COR-L47 (cell line): Measurements from ENCODE around the gene PAPPA2.
A peak's percentile ranks its signal among the peaks of the same experiment; 100 is the strongest.
"Not testable (repeated sequence)": the region's sequence is repeated elsewhere in the genome, so short reads cannot be mapped to it uniquely, and the experiment has no call there.

ENCODE experiments used
- DNase-seq: peaks from one replicate; lab custom pipeline; 2025; lab: John Stamatoyannopoulos, UW

The PAPPA2 gene, protein sequence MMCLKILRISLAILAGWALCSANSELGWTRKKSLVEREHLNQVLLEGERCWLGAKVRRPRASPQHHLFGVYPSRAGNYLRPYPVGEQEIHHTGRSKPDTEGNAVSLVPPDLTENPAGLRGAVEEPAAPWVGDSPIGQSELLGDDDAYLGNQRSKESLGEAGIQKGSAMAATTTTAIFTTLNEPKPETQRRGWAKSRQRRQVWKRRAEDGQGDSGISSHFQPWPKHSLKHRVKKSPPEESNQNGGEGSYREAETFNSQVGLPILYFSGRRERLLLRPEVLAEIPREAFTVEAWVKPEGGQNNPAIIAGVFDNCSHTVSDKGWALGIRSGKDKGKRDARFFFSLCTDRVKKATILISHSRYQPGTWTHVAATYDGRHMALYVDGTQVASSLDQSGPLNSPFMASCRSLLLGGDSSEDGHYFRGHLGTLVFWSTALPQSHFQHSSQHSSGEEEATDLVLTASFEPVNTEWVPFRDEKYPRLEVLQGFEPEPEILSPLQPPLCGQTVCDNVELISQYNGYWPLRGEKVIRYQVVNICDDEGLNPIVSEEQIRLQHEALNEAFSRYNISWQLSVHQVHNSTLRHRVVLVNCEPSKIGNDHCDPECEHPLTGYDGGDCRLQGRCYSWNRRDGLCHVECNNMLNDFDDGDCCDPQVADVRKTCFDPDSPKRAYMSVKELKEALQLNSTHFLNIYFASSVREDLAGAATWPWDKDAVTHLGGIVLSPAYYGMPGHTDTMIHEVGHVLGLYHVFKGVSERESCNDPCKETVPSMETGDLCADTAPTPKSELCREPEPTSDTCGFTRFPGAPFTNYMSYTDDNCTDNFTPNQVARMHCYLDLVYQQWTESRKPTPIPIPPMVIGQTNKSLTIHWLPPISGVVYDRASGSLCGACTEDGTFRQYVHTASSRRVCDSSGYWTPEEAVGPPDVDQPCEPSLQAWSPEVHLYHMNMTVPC (N-terminal part only)

GRCh38 chr1:176462674-176463378 is at the start of gene PAPPA2:
Gene PAPPA2 (plus strand): TSS chr1:176463175. CDS start chr1:176556323, 93,148 bp downstream.
- no peak for DNase-seq

DNA sequence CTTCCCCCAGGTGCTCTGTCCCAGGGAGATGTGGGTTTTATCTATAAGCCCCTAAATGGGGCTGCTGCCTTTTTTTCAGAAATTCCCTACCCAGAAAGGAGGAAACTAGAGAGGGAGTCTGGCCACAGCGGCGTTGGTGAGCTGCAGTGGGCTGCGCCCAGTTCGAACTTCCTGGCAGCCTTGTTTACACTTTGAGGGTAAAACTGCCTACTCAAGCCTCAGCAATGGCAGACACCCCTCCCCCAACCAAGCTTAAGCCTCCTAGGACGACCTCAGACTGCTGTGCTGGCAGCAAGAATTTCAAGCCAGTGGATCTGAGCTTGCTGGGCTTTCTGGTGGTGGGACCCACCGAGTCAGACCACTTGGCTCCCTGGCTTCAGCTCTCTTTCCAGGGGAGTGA is 46.2 kb upstream of the PAPPA2 start:
- DNase-seq = no peak

DNA sequence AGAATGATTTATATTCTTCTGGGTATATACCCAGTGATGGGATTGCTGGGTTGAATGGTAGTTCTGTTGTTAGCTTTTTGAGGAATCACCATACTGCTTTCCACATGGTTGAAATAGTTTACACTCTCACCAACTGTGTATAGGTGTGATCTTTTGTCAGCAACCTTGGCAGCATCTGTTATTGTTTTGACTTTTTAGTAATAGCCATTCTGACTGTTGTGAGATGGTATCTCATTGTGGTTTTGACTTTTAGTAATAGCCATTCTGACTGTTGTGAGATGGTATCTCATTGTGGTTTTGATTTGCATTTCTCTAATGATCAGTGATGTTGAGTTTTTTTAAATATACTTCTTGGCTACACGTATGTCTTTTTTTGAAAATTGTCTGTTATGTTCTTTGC is 43.4 kb upstream of the PAPPA2 start:
- not testable (repeated sequence) for DNase-seq

DNA sequence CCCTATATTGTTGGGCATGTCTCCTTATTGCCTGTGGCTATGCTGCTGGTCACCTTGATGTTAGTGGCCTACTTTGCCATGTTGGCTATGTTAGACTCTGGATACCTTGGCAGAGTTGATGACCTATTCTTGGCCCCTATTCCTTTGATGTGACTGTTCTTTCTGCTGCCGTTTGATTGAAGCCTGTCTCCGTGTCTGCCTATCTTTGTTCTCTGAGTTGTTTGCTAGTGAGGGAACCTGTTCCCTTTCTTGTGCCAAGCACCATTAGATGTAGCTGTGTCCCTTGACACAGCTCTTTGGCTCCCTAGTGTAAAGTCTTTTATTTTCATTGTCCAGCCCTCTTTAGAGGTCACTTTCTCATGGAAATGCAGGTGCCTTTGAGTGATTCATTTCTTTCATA is 28.7 kb upstream of the PAPPA2 start:
- DNase-seq = no peak

GRCh38 chr1:176436251-176436650 is 26.7 kb upstream of the PAPPA2 start:
- no peak for DNase-seq

DNA sequence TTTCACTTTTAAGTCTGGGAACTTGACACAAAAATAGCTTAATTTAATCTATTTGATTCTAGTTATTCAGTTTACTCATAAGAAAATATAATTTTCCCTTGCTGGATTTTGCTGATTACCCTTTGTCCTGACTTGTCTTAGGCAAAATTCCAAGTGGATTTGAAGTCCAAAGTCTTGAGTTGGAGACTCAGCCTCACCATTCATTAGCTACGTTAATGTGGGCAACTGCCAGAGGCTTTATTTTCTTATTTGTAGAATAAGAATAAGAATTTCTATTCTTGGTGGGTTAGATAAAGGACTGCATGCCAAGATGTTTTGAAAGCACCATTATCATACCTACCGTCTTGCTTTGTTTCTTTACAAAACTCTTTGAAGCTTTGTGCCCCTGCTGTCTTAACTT is 22.8 kb upstream of the PAPPA2 start:
- DNase-seq = no peak

- no peak for DNase-seq
Measured at GRCh38 chr1:176444286-176444685, 18.7 kb upstream of the PAPPA2 start.

DNA sequence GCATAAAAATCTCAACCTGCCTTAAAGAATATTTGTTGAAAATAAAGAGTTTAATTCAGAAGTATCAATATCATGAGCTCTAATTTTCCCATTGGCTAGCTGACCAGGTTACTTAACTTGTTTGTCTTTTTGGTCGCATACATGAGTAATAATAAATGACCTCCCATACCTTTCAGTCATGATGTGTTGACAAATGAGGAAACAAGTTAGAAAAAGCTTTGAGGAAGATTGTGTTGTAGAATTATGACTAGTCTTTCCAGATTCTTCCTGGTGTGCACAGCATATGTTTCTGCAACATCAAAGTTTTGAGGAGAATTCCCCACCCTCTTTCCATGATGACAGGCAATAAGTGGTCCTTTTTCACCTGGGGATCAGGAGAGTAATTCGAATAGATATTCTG is 17.6 kb upstream of the PAPPA2 start:
- no peak for DNase-seq

- DNase-seq = no peak
Measured at GRCh38 chr1:176448340-176448739, 14.6 kb upstream of the PAPPA2 start.

- DNase-seq = no peak
Measured at GRCh38 chr1:176450526-176450925, 12.4 kb upstream of the PAPPA2 start.

DNA sequence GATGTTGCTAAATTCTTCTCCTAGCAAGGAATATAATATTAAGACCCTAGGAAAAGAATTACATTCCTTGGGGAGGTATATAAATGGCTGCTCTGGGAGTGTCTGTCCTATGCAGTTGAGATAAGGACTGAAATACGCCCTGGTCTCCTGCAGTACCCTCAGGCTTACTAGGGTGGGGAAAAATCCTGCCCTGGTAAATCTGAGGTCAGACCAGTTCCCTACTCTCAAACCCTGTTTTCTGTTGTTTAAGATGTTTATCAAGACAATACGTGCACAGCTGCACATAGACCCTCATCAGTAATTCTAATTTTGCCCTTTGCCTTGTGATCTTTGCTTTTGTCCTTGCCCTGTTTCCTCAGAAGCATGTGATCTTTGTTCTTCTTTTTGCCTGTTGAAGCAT is 11.2 kb upstream of the PAPPA2 start:
- DNase-seq = not testable (repeated sequence)

DNA sequence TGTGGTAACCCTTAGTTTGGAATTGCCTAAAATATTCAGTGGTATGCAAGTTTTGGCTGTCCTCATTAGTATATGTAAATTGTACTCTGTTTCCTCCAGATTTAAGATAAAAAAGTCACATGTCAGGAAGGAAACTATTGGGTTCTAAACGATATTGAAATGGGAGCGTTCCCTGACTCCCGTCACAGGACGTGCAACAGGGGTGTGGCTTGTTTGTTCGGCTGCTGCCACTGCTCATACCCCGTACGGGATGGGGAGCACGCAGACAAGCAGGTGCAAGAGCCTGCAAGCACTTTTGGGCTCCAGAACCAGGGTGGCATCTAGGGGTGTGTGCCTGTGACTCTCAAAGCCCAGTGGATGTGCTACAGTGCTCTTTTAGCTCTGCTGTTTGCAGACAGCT is 6.2 kb upstream of the PAPPA2 start:
- no peak for DNase-seq

- no peak for DNase-seq
Measured at GRCh38 chr1:176460544-176461336, 2.2 kb upstream of the PAPPA2 start.

DNA sequence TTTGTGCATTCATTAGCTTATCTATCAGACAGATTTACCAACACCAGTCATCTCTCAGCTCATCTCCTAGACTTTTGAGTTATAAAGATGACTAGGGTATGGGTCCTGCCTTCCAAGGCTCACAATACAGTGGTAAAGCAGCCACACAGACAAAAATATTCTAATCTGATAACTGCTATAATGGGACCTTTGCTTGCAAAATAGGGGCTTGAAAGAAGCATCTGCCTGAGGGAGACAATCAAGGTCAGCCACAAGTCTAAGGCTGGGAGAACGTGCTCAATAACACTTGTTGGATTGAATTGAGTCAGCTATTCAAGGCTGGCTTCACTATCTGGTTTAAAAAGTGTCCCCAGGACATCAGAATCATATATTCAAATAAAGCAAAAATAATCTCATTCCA is 1.4 kb upstream of the PAPPA2 start:
- DNase-seq = no peak

DNA sequence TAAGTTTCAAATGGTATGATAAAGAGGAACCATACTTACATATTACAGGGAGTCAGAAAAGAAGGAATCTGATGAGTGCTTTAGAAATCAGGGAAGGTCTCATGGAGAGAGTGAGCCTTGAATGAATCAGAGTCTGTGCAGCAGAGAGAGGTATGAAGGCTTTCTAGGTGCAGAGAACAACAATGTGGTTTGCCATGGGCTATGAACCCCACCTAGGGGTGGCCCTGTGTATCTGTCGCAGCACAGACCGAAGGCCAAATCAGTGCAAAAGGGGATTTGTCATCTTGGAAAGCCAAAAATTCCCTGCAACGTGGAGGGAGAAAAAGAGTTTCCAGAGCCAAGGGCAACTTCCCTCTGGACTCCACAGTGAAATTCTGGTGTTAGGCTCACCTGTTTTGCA is 3.5 kb downstream of the PAPPA2 start:
- DNase-seq = peak; percentile 17

DNA sequence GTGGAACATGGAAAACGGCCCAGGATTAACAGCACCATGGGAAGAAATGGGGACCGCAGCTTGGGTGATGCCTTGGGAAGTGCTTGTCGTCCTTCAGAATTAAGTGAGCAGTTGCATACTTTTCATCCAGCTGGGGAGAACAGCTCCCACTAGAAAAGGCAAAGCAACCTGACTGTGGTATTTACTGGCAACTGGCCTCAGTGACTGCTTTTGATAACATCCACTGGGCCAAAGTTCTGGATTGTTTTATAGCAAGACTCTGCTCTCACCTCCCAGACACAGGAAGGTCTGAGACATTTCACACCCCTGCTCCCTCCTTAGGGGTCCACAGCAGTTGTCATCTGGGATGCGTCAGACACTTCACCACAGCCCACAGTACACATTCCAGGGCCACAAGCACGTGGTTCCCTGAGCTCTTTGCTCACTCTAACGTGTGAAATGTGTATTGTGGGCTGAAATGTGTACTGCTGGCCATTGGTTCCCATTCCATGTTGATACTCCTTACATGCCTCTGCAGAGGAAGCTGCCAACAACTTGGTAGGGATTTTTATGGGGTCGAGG is 6.6 kb downstream of the PAPPA2 start:
- no peak for DNase-seq

- DNase-seq = no peak
Measured at GRCh38 chr1:176471338-176472121, 8.6 kb downstream of the PAPPA2 start.

- no peak for DNase-seq
Measured at GRCh38 chr1:176479971-176480370, 17.0 kb downstream of the PAPPA2 start.

DNA sequence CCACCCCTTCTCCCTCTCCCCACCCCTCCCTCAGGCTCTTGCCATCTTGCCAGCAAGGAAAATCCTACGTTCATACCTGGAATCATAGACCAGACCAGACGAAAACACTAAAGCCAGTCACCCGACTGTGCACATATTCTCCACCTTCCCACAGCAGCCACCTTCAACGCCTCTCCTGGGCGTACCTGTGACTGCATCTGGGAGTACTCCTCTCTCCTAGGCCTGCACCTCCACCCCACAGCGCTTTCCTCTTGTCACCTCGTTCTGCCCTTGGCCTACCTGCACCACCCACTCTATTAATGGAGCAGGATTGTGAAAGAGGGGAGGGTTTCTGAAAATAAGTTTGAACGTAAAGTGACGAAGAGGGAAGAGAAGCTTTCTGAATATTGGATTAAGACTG is 17.8 kb downstream of the PAPPA2 start:
- no peak for DNase-seq

GRCh38 chr1:176485083-176485482 is 22.1 kb downstream of the PAPPA2 start:
- no peak for DNase-seq
